Peyer's patch (tissue), 4 donors: ENCODE measurements around the gene BMP7. TPM values are rescaled to one million over a fixed set of nuclear protein-coding genes. Genes with fewer than 3 reads are reported as not detected.

Source experiments
- DNase-seq, 3 donors: peaks; one replicate each; pipeline ENCODE4 v3.0.0-alpha.2; 2017 to 2019
- H3K27ac ChIP-seq, 4 donors: fragments of 200-600 bp; sonication (generic); one replicate each; pipeline ENCODE4 v1.5.1; 2016 to 2019
- H3K27me3 ChIP-seq, 2 donors: fragments of 200-600 bp; sonication (generic); one replicate each; pipeline ENCODE4 v1.5.1; 2019
- H3K36me3 ChIP-seq, 3 donors: fragments of 200-600 bp; sonication (generic); one replicate each; pipeline ENCODE4 v1.5.1; 2016 to 2019
- H3K4me1 ChIP-seq, 4 donors: fragments of 200-600 bp; sonication (generic); one replicate each; pipeline ENCODE4 v1.5.1; 2016 to 2019
- H3K4me3 ChIP-seq, 4 donors: fragments of 200-600 bp; sonication (generic); 1 replicate in 3 of 4; 2 replicates in 1 of 4; pipeline ENCODE4 v1.5.1; 2016 to 2019; ENCODE audit warnings: mild to moderate bottlenecking in 1 of 4
- H3K9me3 ChIP-seq, 4 donors: fragments of 200-600 bp; sonication (generic); one replicate each; pipeline ENCODE4 v1.5.1; 2016 to 2019; ENCODE audit warnings: mild to moderate bottlenecking in 1 of 4
- POLR2A ChIP-seq, 2 donors: fragments of 450-650 bp; IDR thresholded peaks; one replicate each; pipeline ENCODE4 v1.5.1; 2017; ENCODE audit warnings: antibody characterized with exemption in 2 of 2, mild to moderate bottlenecking in 2 of 2, moderate library complexity in 2 of 2
- total RNA-seq, 4 donors: library from RNA; depleted of rRNA; stranded (reverse); fragments of >200 nt; gene quantifications; one replicate each; pipeline ENCODE4 v1.1.0, GENCODE V29; 2016
- TF ChIP-seq, protein P1 (sequence below), 6 experiments: fragments of 450-650 bp in 4 of 6; fragments of 200-600 bp in 2 of 6; sonication (generic) in 1 of 6; IDR thresholded peaks; one replicate each; pipeline ENCODE4 v1.5.1; 2017 to 2019; ENCODE audit warnings: antibody characterized with exemption in 6 of 6, mild to moderate bottlenecking in 3 of 6, moderate library complexity in 1 of 6

BMP7 gene
- total RNA-seq, 4 donors from 2014 or later: 0.67 to 2.7 TPM; not detected in 2

DNA sequence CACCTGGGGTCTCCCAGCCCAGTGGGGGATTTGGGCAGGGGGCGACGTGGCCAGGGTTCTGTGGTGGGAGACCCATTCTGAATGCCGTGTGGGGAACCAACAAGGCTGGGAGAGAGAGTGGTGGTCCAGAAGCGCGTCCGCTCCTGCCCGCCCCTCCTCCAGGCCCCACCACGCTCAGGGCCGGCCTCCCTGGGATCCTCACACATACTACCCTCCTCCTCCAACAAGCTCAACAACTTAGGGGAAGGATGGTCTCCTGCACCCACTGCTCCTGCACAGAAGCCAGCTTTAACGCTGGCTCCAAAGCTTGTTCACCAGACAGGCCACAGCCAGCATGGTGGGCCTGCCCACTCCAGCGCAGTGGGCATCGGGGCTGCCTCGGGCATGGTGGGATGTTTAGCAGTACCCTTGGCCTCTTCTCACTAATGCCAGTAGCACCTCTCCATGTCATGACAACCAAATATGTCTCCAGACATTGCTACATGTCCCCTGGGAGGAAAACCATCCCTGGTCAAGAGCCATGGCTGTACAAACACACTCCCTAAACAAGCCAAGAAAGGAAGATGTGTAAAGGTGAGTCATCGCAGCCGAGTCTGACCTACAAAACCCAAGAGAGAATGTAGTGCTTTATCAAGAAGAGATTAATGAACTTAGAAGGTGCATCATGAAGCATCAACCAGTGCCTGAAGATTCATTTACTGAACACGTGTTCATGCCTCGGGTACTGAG lies 75.7 kb downstream of the BMP7 start:
- no peak overlapping the region for H3K27ac ChIP-seq

DNA sequence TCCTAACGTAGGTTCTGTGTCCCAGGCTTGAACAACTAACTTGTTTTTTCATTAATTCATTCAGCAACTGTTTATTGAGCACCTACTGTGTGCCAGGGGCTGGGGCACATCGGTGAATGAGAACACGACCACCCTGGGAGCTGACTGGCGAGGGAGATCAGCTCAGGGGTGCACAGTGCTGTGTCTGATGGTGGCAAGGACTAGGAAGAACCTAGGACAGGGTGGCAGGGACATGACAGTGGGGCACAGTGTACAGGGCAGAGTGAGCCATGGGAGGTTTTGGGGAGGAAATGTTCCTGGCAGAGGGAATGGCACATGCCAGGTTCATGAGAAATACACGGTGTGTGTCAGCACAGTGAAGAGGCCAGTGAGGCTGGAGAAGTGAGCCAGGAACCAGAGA lies 76.7 kb downstream of the BMP7 start:
- TF ChIP-seq, protein P1, sequence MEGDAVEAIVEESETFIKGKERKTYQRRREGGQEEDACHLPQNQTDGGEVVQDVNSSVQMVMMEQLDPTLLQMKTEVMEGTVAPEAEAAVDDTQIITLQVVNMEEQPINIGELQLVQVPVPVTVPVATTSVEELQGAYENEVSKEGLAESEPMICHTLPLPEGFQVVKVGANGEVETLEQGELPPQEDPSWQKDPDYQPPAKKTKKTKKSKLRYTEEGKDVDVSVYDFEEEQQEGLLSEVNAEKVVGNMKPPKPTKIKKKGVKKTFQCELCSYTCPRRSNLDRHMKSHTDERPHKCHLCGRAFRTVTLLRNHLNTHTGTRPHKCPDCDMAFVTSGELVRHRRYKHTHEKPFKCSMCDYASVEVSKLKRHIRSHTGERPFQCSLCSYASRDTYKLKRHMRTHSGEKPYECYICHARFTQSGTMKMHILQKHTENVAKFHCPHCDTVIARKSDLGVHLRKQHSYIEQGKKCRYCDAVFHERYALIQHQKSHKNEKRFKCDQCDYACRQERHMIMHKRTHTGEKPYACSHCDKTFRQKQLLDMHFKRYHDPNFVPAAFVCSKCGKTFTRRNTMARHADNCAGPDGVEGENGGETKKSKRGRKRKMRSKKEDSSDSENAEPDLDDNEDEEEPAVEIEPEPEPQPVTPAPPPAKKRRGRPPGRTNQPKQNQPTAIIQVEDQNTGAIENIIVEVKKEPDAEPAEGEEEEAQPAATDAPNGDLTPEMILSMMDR (IDR thresholded peaks at IDR 0.05): no peak
- no peak for TF ChIP-seq POLR2A (IDR thresholded peaks at IDR 0.05)
- Histone ChIP-seq H3K4me1 (no peaks in the 10 kb centered on the region), H3K27me3 (no peaks in the 10 kb centered on the region), H3K9me3 (no peaks in the 10 kb centered on the region), H3K4me3 (no peak overlapping the region), H3K27ac (no peak overlapping the region), H3K36me3 (no peaks in the 10 kb centered on the region)
- DNase-seq: no peak

More for the DNA sequence above, 75.7 kb downstream of the BMP7 start:
- Histone ChIP-seq H3K27me3 (no peaks in the 10 kb centered on the region), H3K4me1 (no peaks in the 10 kb centered on the region), H3K36me3 (no peaks in the 10 kb centered on the region), H3K4me3 (no peak overlapping the region), H3K9me3 (no peaks in the 10 kb centered on the region)
- no peak for TF ChIP-seq POLR2A (IDR thresholded peaks at IDR 0.05)
- TF ChIP-seq, protein P1 (IDR thresholded peaks at IDR 0.05): no peak
- DNase-seq: no peak

DNA sequence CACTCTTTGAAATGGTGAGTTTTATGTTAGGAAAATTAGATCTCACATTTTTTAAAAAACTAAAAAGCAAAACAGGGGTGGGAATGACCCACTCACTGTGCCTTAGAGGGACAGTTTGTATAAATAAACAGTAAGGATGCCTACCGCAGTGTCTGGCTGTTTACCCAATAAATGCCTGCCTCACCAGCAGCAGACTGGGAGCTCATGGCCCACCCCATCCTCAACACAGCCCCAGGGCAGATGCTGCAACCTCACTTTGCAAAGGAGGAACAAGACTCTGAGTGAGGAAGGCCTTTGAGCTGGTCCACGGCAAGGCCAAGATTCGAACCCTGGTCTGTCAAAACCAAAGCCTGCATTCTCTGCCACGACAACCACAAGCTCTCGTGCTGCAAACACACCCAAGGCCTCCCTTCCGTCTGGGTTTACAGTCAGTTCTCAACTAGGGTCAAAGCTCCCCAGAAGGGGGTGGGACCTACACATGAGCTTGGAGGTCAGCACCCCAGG lies 77.8 kb downstream of the BMP7 start:
- Histone ChIP-seq H3K9me3 (no peaks in the 10 kb centered on the region), H3K27ac (no peak overlapping the region), H3K36me3 (no peaks in the 10 kb centered on the region), H3K4me3 (no peak overlapping the region), H3K27me3 (no peaks in the 10 kb centered on the region), H3K4me1 (no peaks in the 10 kb centered on the region)
- no peak for DNase-seq
- TF ChIP-seq POLR2A (IDR thresholded peaks at IDR 0.05): no peak
- TF ChIP-seq, protein P1 (IDR thresholded peaks at IDR 0.05): no peak

GRCh38 chr20:57188056-57188455 lies 78.4 kb downstream of the BMP7 start:
- H3K27ac ChIP-seq: no peak overlapping the region
- no peak for TF ChIP-seq POLR2A (IDR thresholded peaks at IDR 0.05)
- TF ChIP-seq, protein P1 (IDR thresholded peaks at IDR 0.05): no peak
- no peak overlapping the region for H3K4me3 ChIP-seq
- no peaks in the 10 kb centered on the region for H3K9me3 ChIP-seq
- no peaks in the 10 kb centered on the region for H3K36me3 ChIP-seq
- H3K4me1 ChIP-seq: no peaks in the 10 kb centered on the region
- no peaks in the 10 kb centered on the region for H3K27me3 ChIP-seq
- no peak for DNase-seq

- no peak for DNase-seq
- Histone ChIP-seq H3K36me3 (no peaks in the 10 kb centered on the region), H3K4me1 (no peaks in the 10 kb centered on the region), H3K4me3 (no peak overlapping the region), H3K27me3 (no peaks in the 10 kb centered on the region), H3K27ac (no peak overlapping the region), H3K9me3 (no peaks in the 10 kb centered on the region)
- TF ChIP-seq, protein P1 (IDR thresholded peaks at IDR 0.05): no peak
- no peak for TF ChIP-seq POLR2A (IDR thresholded peaks at IDR 0.05)
These were observed 79.3 kb downstream of the BMP7 start for GRCh38 chr20:57187068-57187634.
